Measurements from ENCODE around the gene ATP11C.
A peak's percentile ranks its signal among the peaks of the same experiment; 100 is the strongest.

- TF ChIP-seq, protein P1, sequence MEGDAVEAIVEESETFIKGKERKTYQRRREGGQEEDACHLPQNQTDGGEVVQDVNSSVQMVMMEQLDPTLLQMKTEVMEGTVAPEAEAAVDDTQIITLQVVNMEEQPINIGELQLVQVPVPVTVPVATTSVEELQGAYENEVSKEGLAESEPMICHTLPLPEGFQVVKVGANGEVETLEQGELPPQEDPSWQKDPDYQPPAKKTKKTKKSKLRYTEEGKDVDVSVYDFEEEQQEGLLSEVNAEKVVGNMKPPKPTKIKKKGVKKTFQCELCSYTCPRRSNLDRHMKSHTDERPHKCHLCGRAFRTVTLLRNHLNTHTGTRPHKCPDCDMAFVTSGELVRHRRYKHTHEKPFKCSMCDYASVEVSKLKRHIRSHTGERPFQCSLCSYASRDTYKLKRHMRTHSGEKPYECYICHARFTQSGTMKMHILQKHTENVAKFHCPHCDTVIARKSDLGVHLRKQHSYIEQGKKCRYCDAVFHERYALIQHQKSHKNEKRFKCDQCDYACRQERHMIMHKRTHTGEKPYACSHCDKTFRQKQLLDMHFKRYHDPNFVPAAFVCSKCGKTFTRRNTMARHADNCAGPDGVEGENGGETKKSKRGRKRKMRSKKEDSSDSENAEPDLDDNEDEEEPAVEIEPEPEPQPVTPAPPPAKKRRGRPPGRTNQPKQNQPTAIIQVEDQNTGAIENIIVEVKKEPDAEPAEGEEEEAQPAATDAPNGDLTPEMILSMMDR (IDR thresholded peaks at IDR 0.05), result no peak
- TF ChIP-seq POLR2A (IDR thresholded peaks at IDR 0.05) (peak; percentile 66), POLR2AphosphoS5 (IDR thresholded peaks at IDR 0.05) (peak; percentile 71)
Observed at GRCh38 chrX:139932901-139933796, at the start of gene ATP11C.
